Right lung (tissue), 10 donors: ENCODE data around the gene KLK13. TPM values are rescaled to one million over a fixed set of nuclear protein-coding genes. Genes with fewer than 3 reads are reported as not detected.

ENCODE experiments used
- DNase-seq, 2 donors: peaks; one replicate each; pipeline ENCODE4 v3.0.0-alpha.2; 2013
- long read RNA-seq, 8 donors: transcript quantifications; one replicate each; lab custom pipeline, GENCODE V29; 2026
- polyA plus RNA-seq, 5 donors: library from polyadenylated mRNA; unstranded; fragments of 120-200 nt; gene quantifications; one replicate each; pipeline versions ENCODE4 v1.2.1 to v1.2.3, GENCODE V29; 2013; ENCODE audit warnings: inconsistent platforms in 1 of 5, low replicate concordance in 1 of 5; ENCODE audit not compliant: insufficient read length in 5 of 5, insufficient read depth in 1 of 5

Gene KLK13, protein sequence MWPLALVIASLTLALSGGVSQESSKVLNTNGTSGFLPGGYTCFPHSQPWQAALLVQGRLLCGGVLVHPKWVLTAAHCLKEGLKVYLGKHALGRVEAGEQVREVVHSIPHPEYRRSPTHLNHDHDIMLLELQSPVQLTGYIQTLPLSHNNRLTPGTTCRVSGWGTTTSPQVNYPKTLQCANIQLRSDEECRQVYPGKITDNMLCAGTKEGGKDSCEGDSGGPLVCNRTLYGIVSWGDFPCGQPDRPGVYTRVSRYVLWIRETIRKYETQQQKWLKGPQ
- polyA plus RNA-seq: under 1 TPM; 0.30 to 0.76 (median 0.38) TPM
- long read RNA-seq, donor 1: 0 reads
- long read RNA-seq, donor 2: 0 reads
- long read RNA-seq, donor 3: 0 reads
- long read RNA-seq, donor 4: 0 reads
- long read RNA-seq, donor 5: 0 reads
- long read RNA-seq, donor 6, partial matches to known transcripts: 0 of 1 reads
- long read RNA-seq, donor 6, other reads (novel, unspliced or antisense): 0 of 1 reads
- long read RNA-seq, donor 7: 0 reads
- long read RNA-seq, donor 8: 0 reads

- DNase-seq: no peak
Measured at GRCh38 chr19:51064534-51065220, at the start of gene KLK13. Gene KLK13 (minus strand): TSS chr19:51065092. CDS start chr19:51065067, 25 bp downstream.

- DNase-seq: no peak
Measured at GRCh38 chr19:51114087-51114729, 49.3 kb upstream of the KLK13 start.

GRCh38 chr19:51111606-51112005, 46.7 kb upstream of the KLK13 start:
- DNase-seq: no peak

DNA sequence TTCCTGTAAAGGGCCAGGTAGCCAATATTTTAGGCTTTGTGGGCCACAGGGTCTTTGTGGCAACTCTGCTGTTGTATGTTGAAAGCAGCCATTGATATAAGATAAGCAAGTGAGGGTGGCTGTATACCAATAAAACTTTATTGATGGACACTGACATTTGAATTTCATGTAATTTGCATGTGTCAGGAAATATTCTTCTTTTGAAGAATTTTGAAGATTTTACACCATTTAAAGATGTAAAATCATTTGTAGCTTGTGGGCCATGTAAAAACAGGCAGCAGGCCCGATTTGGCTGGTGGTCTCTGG, 45.7 kb upstream of the KLK13 start:
- DNase-seq: no peak

- no peak for DNase-seq
Measured at GRCh38 chr19:51108805-51109146, 43.9 kb upstream of the KLK13 start.

- DNase-seq: peak; percentile 99
Measured at GRCh38 chr19:51108066-51108804, 43.3 kb upstream of the KLK13 start, which contains the start of gene CTU1. Gene CTU1 (minus strand): TSS chr19:51108409. CDS start chr19:51104569, 3,840 bp downstream.

- no peak for DNase-seq
Measured at GRCh38 chr19:51107406-51108065, 42.6 kb upstream of the KLK13 start.

DNA sequence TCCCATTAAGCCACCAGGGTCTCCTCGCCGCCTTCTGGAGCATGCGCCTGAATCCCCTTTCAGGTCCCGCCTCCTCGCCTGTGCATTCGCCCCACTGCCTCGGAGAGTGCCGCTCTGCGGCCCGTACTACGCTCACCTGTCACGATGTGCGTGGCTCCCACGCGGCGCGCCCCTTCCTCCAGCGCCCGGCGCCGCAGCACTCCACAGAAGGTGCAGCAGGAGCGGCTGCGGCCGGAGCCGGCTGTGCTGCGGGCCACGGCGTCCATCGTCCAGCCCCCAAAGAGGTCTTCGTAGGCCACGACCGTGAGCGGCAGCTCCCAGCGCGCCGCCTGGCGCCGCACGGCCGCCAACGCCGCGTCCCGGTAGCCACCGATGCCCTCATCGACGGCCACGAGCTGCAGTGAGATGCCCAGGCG, 39.0 kb upstream of the KLK13 start:
- no peak for DNase-seq

DNA sequence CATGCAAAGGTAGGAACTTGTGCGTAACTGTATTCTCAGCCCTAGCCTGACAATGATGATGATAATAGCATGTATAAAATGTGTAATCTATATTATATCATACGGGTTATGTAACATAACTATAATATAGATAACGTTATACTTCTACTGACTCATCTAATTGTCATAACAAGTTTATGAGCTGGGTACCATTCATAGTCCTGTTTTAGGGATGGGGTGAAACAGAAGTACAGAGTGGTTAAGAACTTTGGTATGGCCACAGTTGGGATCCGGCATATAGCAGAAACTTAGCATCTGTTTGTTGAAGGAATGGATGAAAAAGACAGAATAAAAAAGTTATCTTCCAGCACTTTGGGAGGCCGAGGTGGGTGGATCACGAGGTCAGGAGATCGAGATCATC, 38.1 kb upstream of the KLK13 start:
- DNase-seq: no peak

DNA sequence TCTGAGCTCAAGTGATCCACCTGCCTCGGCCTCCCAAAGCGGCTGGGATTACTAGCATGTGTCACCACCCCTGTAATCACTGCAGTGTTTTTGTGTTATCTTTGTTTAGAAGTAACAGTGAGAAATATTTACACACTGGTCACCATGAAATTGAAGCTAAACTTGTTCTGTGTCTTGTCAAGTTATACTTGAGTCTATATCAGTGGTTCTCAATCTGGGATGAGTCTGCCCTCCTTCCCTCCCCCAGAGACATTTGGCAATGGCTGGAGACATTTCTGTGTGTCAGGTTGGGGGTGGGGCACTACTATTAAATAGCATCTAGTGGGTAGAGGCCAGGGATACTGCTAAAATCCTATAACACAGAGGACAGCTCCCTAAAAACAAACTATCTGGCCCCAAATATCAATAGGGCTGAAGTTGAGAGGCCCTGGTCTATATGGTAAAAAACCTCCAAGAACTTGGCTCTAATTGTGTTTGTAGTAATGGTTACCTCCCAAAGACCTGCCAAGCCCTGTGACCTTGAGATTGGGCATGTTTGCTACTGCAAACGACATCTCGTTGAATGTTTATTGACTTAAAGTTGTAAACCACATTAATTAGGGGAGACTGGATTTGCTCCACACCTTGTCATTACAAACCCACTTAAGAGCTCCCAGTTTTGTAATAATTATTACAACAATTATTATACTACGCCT, 36.4 kb upstream of the KLK13 start:
- DNase-seq: no peak

GRCh38 chr19:51100601-51101000, 35.7 kb upstream of the KLK13 start:
- no peak for DNase-seq

GRCh38 chr19:51099047-51099382, 34.1 kb upstream of the KLK13 start:
- no peak for DNase-seq

GRCh38 chr19:51098365-51099046, 33.6 kb upstream of the KLK13 start:
- peak; percentile 19 to 31 for DNase-seq

- no peak for DNase-seq
Measured at GRCh38 chr19:51097796-51098195, 32.9 kb upstream of the KLK13 start.

GRCh38 chr19:51097166-51097738, 32.4 kb upstream of the KLK13 start:
- peak in 1 of 2 donors; percentile 18 for DNase-seq

GRCh38 chr19:51096473-51097165, 31.7 kb upstream of the KLK13 start:
- no peak for DNase-seq

GRCh38 chr19:51094696-51095279, 29.9 kb upstream of the KLK13 start:
- DNase-seq: no peak

GRCh38 chr19:51093510-51094345, 28.8 kb upstream of the KLK13 start:
- DNase-seq: no peak
